Endothelial cell of umbilical vein (primary cell): ENCODE results near the gene DLGAP4. TPM values are rescaled to one million over a fixed set of nuclear protein-coding genes. Genes with fewer than 3 reads are reported as not detected.

ENCODE experiments used
- BruUV-seq: library from RNA; stranded (reverse); fragments of 400-500 nt; replicated peaks from 2 replicates; lab custom pipeline; 2021; lab: Mats Ljungman, UMichigan
- CTCF ChIA-PET: fragments of 300-600, 350-600 bp; sonication (Branson Sonifier 250); formaldehyde crosslinking; loops from one replicate; lab custom pipeline; 2021; ENCODE audit warnings: antibody characterized with exemption, inconsistent platforms; lab: Charles Lee
- POLR2A ChIA-PET: fragments of 300-600, 350-600 bp; sonication (Branson Sonifier 250); formaldehyde crosslinking; loops from one replicate; lab custom pipeline; 2021; ENCODE audit warnings: antibody characterized with exemption, inconsistent platforms; lab: Charles Lee
- DNase-seq: peaks from one replicate; pipeline ENCODE4 v3.0.0-alpha.2; 2011; ENCODE audit warnings: low read depth, low spot score
- FAIRE-seq: peaks from 2 replicates; lab custom pipeline; 2011; peaks lifted over from hg19 to GRCh38; lab: Jason Lieb, UNC
- H2AFZ ChIP-seq: 2 replicates; pipeline ENCODE4 v1.6.0; 2012; ENCODE audit warnings: low read depth, low read length, control low read depth, inconsistent platforms
- H3K27ac ChIP-seq: 2 replicates; pipeline ENCODE4 v1.5.1; 2011; ENCODE audit warnings: low read depth, mild to moderate bottlenecking, control low read depth, low read length, moderate library complexity; ENCODE audit not compliant: insufficient read depth
- H3K27me3 ChIP-seq, 2 experiments: 2 replicates each; pipeline versions ENCODE4 v1.6.0 to v1.6.1; 2011; ENCODE audit warnings: low read length in 2 of 2, mixed read lengths in 1 of 2; ENCODE audit not compliant: control insufficient read depth in 2 of 2, insufficient read depth in 2 of 2
- H3K36me3 ChIP-seq, 2 experiments: 2 replicates in 1 of 2; 3 replicates in 1 of 2; pipeline ENCODE4 v1.5.1; 2011; ENCODE audit warnings: low read length in 2 of 2, mild to moderate bottlenecking in 1 of 2, moderate library complexity in 1 of 2; ENCODE audit not compliant: control insufficient read depth in 2 of 2, insufficient read depth in 2 of 2; ENCODE audit errors: extremely low read depth in 1 of 2
- H3K4me1 ChIP-seq: 3 replicates; pipeline ENCODE4 v1.5.1; 2011; ENCODE audit warnings: mild to moderate bottlenecking, low read length; ENCODE audit not compliant: control insufficient read depth, insufficient read depth; ENCODE audit errors: extremely low read depth
- H3K4me2 ChIP-seq: 2 replicates; pipeline ENCODE4 v1.6.1; 2011; ENCODE audit warnings: low read length, control low read depth, mixed read lengths; ENCODE audit not compliant: insufficient read depth
- H3K4me3 ChIP-seq, 3 experiments: fragments of 200-600 bp in 1 of 3; sonication (generic), shearing (Covaris generic) in 1 of 3; replicated peaks in 1 of 3; 2 replicates each; pipeline ENCODE4 v1.5.1; 2011 to 2016; ENCODE audit warnings: control low read depth in 3 of 3, low read length in 3 of 3, mild to moderate bottlenecking in 2 of 3, inconsistent platforms in 1 of 3, low read depth in 1 of 3, moderate library complexity in 1 of 3; ENCODE audit not compliant: insufficient read depth in 1 of 3
- H3K79me2 ChIP-seq: 2 replicates; pipeline ENCODE4 v1.6.0; 2012; ENCODE audit warnings: low read length, inconsistent platforms; ENCODE audit not compliant: control insufficient read depth, insufficient read depth
- H3K9ac ChIP-seq: replicated peaks from 2 replicates; pipeline ENCODE3; 2011; ENCODE audit warnings: low read length, control low read depth; ENCODE audit not compliant: insufficient read depth; ENCODE audit errors: extremely low read depth
- H3K9me1 ChIP-seq: replicated peaks from 3 replicates; pipeline ENCODE4 v1.6.0; 2011; ENCODE audit warnings: mild to moderate bottlenecking, low read length; ENCODE audit not compliant: control insufficient read depth, insufficient read depth; ENCODE audit errors: extremely low read depth
- H3K9me3 ChIP-seq: replicated peaks from 2 replicates; pipeline ENCODE4 v1.5.1; 2012; ENCODE audit warnings: low read length, inconsistent platforms; ENCODE audit not compliant: control insufficient read depth, insufficient read depth
- H4K20me1 ChIP-seq: replicated peaks from 2 replicates; pipeline ENCODE3; 2011; ENCODE audit warnings: mild to moderate bottlenecking, low read length; ENCODE audit not compliant: control insufficient read depth, insufficient read depth; ENCODE audit errors: extremely low read depth
- EZH2 ChIP-seq: IDR thresholded peaks from 2 replicates; pipeline ENCODE4 v1.6.1; 2012; ENCODE audit warnings: borderline replicate concordance, low read depth, mild to moderate bottlenecking, moderate library complexity, low read length, inconsistent platforms; ENCODE audit not compliant: severe bottlenecking
- FOS ChIP-seq: IDR thresholded peaks from 2 replicates; pipeline ENCODE4 v1.6.1; 2011; ENCODE audit warnings: mild to moderate bottlenecking, low read length, moderate library complexity, borderline replicate concordance; ENCODE audit not compliant: insufficient read depth
- GATA2 ChIP-seq: IDR thresholded peaks from 2 replicates; pipeline ENCODE4 v1.7.0; 2011; ENCODE audit warnings: low read depth, mild to moderate bottlenecking, moderate library complexity, mixed read lengths, low read length; ENCODE audit not compliant: insufficient read length, insufficient read depth
- JUN ChIP-seq: IDR thresholded peaks from 2 replicates; pipeline ENCODE4 v1.6.1; 2011; ENCODE audit warnings: borderline replicate concordance, low read depth; ENCODE audit not compliant: insufficient read length, insufficient read depth
- MYC ChIP-seq: IDR thresholded peaks from one replicate; pipeline ENCODE4 v1.6.1; 2011; ENCODE audit warnings: mild to moderate bottlenecking, low read depth, low read length
- POLR2A ChIP-seq: IDR thresholded peaks from 2 replicates; pipeline ENCODE4 v1.6.1; 2012; ENCODE audit warnings: low read depth, mild to moderate bottlenecking, control low read depth, low read length
- POLR2AphosphoS5 ChIP-seq: IDR thresholded peaks from 2 replicates; pipeline ENCODE4 v1.6.1; 2012; ENCODE audit warnings: low read depth, mild to moderate bottlenecking, control low read depth, low read length, moderate library complexity; ENCODE audit not compliant: insufficient read depth
- dilution Hi-C: fragments of 300-500 bp; cut with MboI; formaldehyde crosslinking; loops from one replicate; pipeline ENCODE4 v1.15.0; 2019; ENCODE audit warnings: low sequenced_read_pairs; ENCODE audit not compliant: extremely low pct_ligation_motif_present
- intact Hi-C: fragments of 100-400 bp; cut with micrococcal nuclease; formaldehyde crosslinking; loops from one replicate; pipeline ENCODE4 v1.10.0; 2022
- polyA plus RNA-seq, 4 experiments: library from polyadenylated mRNA; depleted of rRNA in 3 of 4; stranded (reverse) in 3 of 4; unstranded in 1 of 4; fragments of >200 nt; gene quantifications; 2 replicates each; pipeline versions ENCODE4 v1.2.1 to v1.2.3, GENCODE V29; 2011 to 2012; ENCODE audit warnings: missing spikeins in 1 of 4
- total RNA-seq: library from RNA; stranded (reverse); gene quantifications from 2 replicates; pipeline ENCODE4 v1.2.3, GENCODE V29; 2021
- TF ChIP-seq, protein P1 (sequence below), 2 donors: IDR thresholded peaks; 1 replicate in 1 of 2; 2 replicates in 1 of 2; pipeline ENCODE4 v1.5.1; 2011; ENCODE audit warnings: low read length in 2 of 2, mild to moderate bottlenecking in 2 of 2, moderate library complexity in 2 of 2, control low read depth in 1 of 2, inconsistent platforms in 1 of 2, low read depth in 1 of 2; ENCODE audit not compliant: insufficient read depth in 1 of 2; ENCODE audit errors: extremely low read depth in 1 of 2
- TF ChIP-seq, protein P2 (sequence below): IDR thresholded peaks from 2 replicates; pipeline ENCODE4 v1.6.1; 2011; ENCODE audit not compliant: insufficient read depth, insufficient read length

DLGAP4 gene
- total and polyA plus RNA-seq, 2 donors (not counting 3 experiments of a cell fraction or from before 2014, with no cell fraction given): 57.5 to 125 TPM

- DNase-seq (no peak), FAIRE-seq (no peak)
- Histone ChIP-seq H3K9ac (no peak overlapping the region), H4K20me1 (no peaks in the 10 kb centered on the region), H3K9me3 (no peaks in the 10 kb centered on the region), H3K4me1 (peaks cover 11% of the 10 kb centered on the region), H3K27me3 (no peaks in the 10 kb centered on the region), H3K27ac (no peak overlapping the region), H3K4me3 (peak overlapping the region in 1 of 3 experiments; percentile 55), H3K79me2 (no peaks in the 10 kb centered on the region), H2AFZ (peak overlapping the region; percentile 97), H3K36me3 (no peaks in the 10 kb centered on the region), H3K4me2 (peak overlapping the region; percentile 15), H3K9me1 (no peaks in the 10 kb centered on the region)
- dilution Hi-C loops: no loop called here
- ChIA-PET POLR2A (interaction anchor here (0.6 to 1.5 kb wide), 2 partner anchors 29 to 65 kb away, joined by 3 to 5 read pairs; partner anchors contain the start of gene RAB5IF), CTCF (no interaction called here)
- BruUV-seq: no TSS peak
- TF ChIP-seq POLR2A: no peak
- TF ChIP-seq, protein P1, sequence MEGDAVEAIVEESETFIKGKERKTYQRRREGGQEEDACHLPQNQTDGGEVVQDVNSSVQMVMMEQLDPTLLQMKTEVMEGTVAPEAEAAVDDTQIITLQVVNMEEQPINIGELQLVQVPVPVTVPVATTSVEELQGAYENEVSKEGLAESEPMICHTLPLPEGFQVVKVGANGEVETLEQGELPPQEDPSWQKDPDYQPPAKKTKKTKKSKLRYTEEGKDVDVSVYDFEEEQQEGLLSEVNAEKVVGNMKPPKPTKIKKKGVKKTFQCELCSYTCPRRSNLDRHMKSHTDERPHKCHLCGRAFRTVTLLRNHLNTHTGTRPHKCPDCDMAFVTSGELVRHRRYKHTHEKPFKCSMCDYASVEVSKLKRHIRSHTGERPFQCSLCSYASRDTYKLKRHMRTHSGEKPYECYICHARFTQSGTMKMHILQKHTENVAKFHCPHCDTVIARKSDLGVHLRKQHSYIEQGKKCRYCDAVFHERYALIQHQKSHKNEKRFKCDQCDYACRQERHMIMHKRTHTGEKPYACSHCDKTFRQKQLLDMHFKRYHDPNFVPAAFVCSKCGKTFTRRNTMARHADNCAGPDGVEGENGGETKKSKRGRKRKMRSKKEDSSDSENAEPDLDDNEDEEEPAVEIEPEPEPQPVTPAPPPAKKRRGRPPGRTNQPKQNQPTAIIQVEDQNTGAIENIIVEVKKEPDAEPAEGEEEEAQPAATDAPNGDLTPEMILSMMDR (IDR thresholded peaks at IDR 0.05; ENCODE audit: extremely low read depth in 1 of 2, insufficient read depth in 1 of 2, low read depth in 1 of 2, low read length in 2 of 2): no peak
- no peak for TF ChIP-seq EZH2
- TF ChIP-seq GATA2: no peak
- TF ChIP-seq POLR2AphosphoS5: no peak
- no peak for TF ChIP-seq FOS
- TF ChIP-seq, protein P2, sequence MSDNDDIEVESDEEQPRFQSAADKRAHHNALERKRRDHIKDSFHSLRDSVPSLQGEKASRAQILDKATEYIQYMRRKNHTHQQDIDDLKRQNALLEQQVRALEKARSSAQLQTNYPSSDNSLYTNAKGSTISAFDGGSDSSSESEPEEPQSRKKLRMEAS: no peak
- no peak for TF ChIP-seq MYC
- TF ChIP-seq JUN: no peak
- intact Hi-C loops: loop anchor here (5.0 kb wide), 1 partner anchor 78 kb away; no protein-coding TSS in a partner anchor
Measured at GRCh38 chr20:36540551-36541211, 234.5 kb downstream of the DLGAP4 start.
